Activated naive CD4-positive, alpha-beta T cell treated with anti-CD3 and anti-CD28 coated beads for 36 hours (primary cell): ENCODE data around the gene C9orf43. TPM values are rescaled to one million over a fixed set of nuclear protein-coding genes. Genes with fewer than 3 reads are reported as not detected.

Source experiments
- CTCF ChIA-PET: fragments of 350-600 bp; sonication (Branson Sonifier 250); formaldehyde crosslinking; loops from one replicate; lab custom pipeline; 2021; ENCODE audit warnings: antibody characterized with exemption; lab: Charles Lee
- DNase-seq: peaks from one replicate; pipeline ENCODE4 v3.0.0-alpha.2; 2020
- H3K27ac Mint-ChIP-seq: one replicate; pipeline ENCODE4 v1.8.0; 2021; ENCODE audit warnings: mild to moderate bottlenecking, mixed read lengths
- H3K27me3 Mint-ChIP-seq: one replicate; pipeline ENCODE4 v1.8.0; 2021; ENCODE audit warnings: low read depth, mixed read lengths
- H3K36me3 Mint-ChIP-seq: one replicate; pipeline ENCODE4 v1.8.0; 2021; ENCODE audit warnings: low read depth, mixed read lengths
- H3K4me1 Mint-ChIP-seq: one replicate; pipeline ENCODE4 v1.8.0; 2021; ENCODE audit warnings: low read depth, mixed read lengths
- H3K4me3 Mint-ChIP-seq: one replicate; pipeline ENCODE4 v1.8.0; 2021; ENCODE audit warnings: mild to moderate bottlenecking, moderate library complexity, mixed read lengths
- H3K9me3 Mint-ChIP-seq: one replicate; pipeline ENCODE4 v1.8.0; 2021; ENCODE audit warnings: mixed read lengths
- intact Hi-C: fragments of 100-400 bp; cut with micrococcal nuclease; formaldehyde crosslinking; loops from one replicate; pipeline ENCODE4 v1.15.1; 2023
- total RNA-seq, 2 experiments: library from RNA; stranded (reverse); gene quantifications; one replicate each; pipeline ENCODE4 v1.2.3, GENCODE V29; 2021

The C9orf43 gene
- total RNA-seq, 2 experiments from 2014 or later, result 0.83 to 0.84 TPM

- Mint-ChIP-seq H3K4me3 (no peak overlapping the region), H3K9me3 (no peaks in the 10 kb centered on the region), H3K36me3 (no peaks in the 10 kb centered on the region), H3K4me1 (peaks cover 2% of the 10 kb centered on the region), H3K27ac (no peak overlapping the region), H3K27me3 (no peaks in the 10 kb centered on the region)
- CTCF ChIA-PET, result interaction anchor here (1.0 kb wide), 1 partner anchor 192 kb away, joined by 3 read pairs; no protein-coding TSS in a partner anchor
- no peak for DNase-seq
- intact Hi-C loops, result no loop called here
Observed at GRCh38 chr9:113462781-113463286, 52.3 kb downstream of the C9orf43 start.

GRCh38 chr9:113463418-113464285 is 53.1 kb downstream of the C9orf43 start, which contains the start of gene RGS3:
RGS3 (plus strand) TSS chr9:113463727; CDS start chr9:113463803, 76 bp downstream.
- CTCF ChIA-PET, result interaction anchor here (1.0 kb wide), 1 partner anchor 191 kb away, joined by 3 read pairs; no protein-coding TSS in a partner anchor
- DNase-seq, result no peak
- no peaks in the 10 kb centered on the region for H3K27me3 Mint-ChIP-seq
- H3K27ac Mint-ChIP-seq, result no peak within 1 kb of the TSS
- H3K4me3 Mint-ChIP-seq, result no peak within 1 kb of the TSS
- no peaks in the 10 kb centered on the region for H3K9me3 Mint-ChIP-seq
- no peaks in the 10 kb centered on the region for H3K36me3 Mint-ChIP-seq
- H3K4me1 Mint-ChIP-seq, result peaks cover 2% of the 10 kb centered on the region
- intact Hi-C loops, result no loop called here

GRCh38 chr9:113464286-113464660 is 53.7 kb downstream of the C9orf43 start:
- no peak for DNase-seq
- CTCF ChIA-PET, result interaction anchor here (0.7 kb wide), 2 partner anchors 126 to 191 kb away, joined by 3 read pairs; no protein-coding TSS in a partner anchor
- no peaks in the 10 kb centered on the region for H3K9me3 Mint-ChIP-seq
- H3K27ac Mint-ChIP-seq, result no peak overlapping the region
- H3K4me3 Mint-ChIP-seq, result no peak overlapping the region
- intact Hi-C loops, result no loop called here
- peaks cover 2% of the 10 kb centered on the region for H3K4me1 Mint-ChIP-seq
- no peaks in the 10 kb centered on the region for H3K36me3 Mint-ChIP-seq
- H3K27me3 Mint-ChIP-seq, result no peaks in the 10 kb centered on the region

GRCh38 chr9:113465599-113466140 is 55.1 kb downstream of the C9orf43 start:
- Mint-ChIP-seq H3K27ac (no peak overlapping the region), H3K4me3 (no peak overlapping the region), H3K9me3 (no peaks in the 10 kb centered on the region), H3K36me3 (no peaks in the 10 kb centered on the region), H3K27me3 (no peaks in the 10 kb centered on the region), H3K4me1 (peaks cover 2% of the 10 kb centered on the region)
- intact Hi-C loops, result no loop called here
- CTCF ChIA-PET, result interaction anchor here (0.8 kb wide), 1 partner anchor 190 kb away, joined by 3 read pairs; no protein-coding TSS in a partner anchor
- no peak for DNase-seq

GRCh38 chr9:113467183-113467582 is 56.6 kb downstream of the C9orf43 start:
- H3K9me3 Mint-ChIP-seq, result no peaks in the 10 kb centered on the region
- H3K36me3 Mint-ChIP-seq, result no peaks in the 10 kb centered on the region
- H3K4me3 Mint-ChIP-seq, result no peak overlapping the region
- no peaks in the 10 kb centered on the region for H3K27me3 Mint-ChIP-seq
- intact Hi-C loops, result no loop called here
- no peak overlapping the region for H3K27ac Mint-ChIP-seq
- DNase-seq, result no peak
- CTCF ChIA-PET, result interaction anchor here (0.8 kb wide), 1 partner anchor 188 kb away, joined by 3 read pairs; no protein-coding TSS in a partner anchor
- peaks cover 2% of the 10 kb centered on the region for H3K4me1 Mint-ChIP-seq

GRCh38 chr9:113468716-113469448 is 58.3 kb downstream of the C9orf43 start:
- Mint-ChIP-seq H3K9me3 (no peaks in the 10 kb centered on the region), H3K27ac (no peak overlapping the region), H3K27me3 (no peaks in the 10 kb centered on the region)

GRCh38 chr9:113471143-113471542 is 60.6 kb downstream of the C9orf43 start:
- DNase-seq, result no peak
- Mint-ChIP-seq H3K27me3 (no peaks in the 10 kb centered on the region), H3K4me3 (no peak overlapping the region), H3K4me1 (no peaks in the 10 kb centered on the region), H3K36me3 (no peaks in the 10 kb centered on the region), H3K27ac (no peak overlapping the region), H3K9me3 (no peaks in the 10 kb centered on the region)
- CTCF ChIA-PET, result interaction anchor here (0.7 to 0.9 kb wide), 2 partner anchors 19 to 98 kb away, joined by 3 read pairs; no protein-coding TSS in a partner anchor
- intact Hi-C loops, result no loop called here

More at GRCh38 chr9:113468716-113469448, 58.3 kb downstream of the C9orf43 start:
- Mint-ChIP-seq H3K4me1 (peaks cover 2% of the 10 kb centered on the region), H3K36me3 (no peaks in the 10 kb centered on the region), H3K4me3 (no peak overlapping the region)
- CTCF ChIA-PET, result interaction anchor here (0.8 kb wide), 1 partner anchor 186 kb away, joined by 4 read pairs; no protein-coding TSS in a partner anchor
- DNase-seq, result no peak
- intact Hi-C loops, result no loop called here

GRCh38 chr9:113471566-113471965 is 61.0 kb downstream of the C9orf43 start:
- Mint-ChIP-seq H3K4me1 (no peaks in the 10 kb centered on the region), H3K9me3 (no peaks in the 10 kb centered on the region), H3K27ac (no peak overlapping the region), H3K27me3 (no peaks in the 10 kb centered on the region), H3K4me3 (no peak overlapping the region), H3K36me3 (no peaks in the 10 kb centered on the region)
- intact Hi-C loops, result no loop called here
- CTCF ChIA-PET, result interaction anchor here (0.7 to 0.9 kb wide), 2 partner anchors 18 to 98 kb away, joined by 3 read pairs; no protein-coding TSS in a partner anchor
- no peak for DNase-seq

- Mint-ChIP-seq H3K27ac (no peak overlapping the region), H3K4me1 (no peaks in the 10 kb centered on the region), H3K27me3 (no peaks in the 10 kb centered on the region), H3K9me3 (no peaks in the 10 kb centered on the region), H3K4me3 (no peak overlapping the region), H3K36me3 (no peaks in the 10 kb centered on the region)
- CTCF ChIA-PET, result no interaction called here
- intact Hi-C loops, result no loop called here
- no peak for DNase-seq
Observed at GRCh38 chr9:113472199-113472598, 61.7 kb downstream of the C9orf43 start.

GRCh38 chr9:113474360-113475028 is 63.9 kb downstream of the C9orf43 start:
- intact Hi-C loops, result no loop called here
- Mint-ChIP-seq H3K4me1 (peaks cover 7% of the 10 kb centered on the region), H3K27me3 (no peaks in the 10 kb centered on the region), H3K36me3 (no peaks in the 10 kb centered on the region), H3K9me3 (no peaks in the 10 kb centered on the region), H3K27ac (no peak overlapping the region), H3K4me3 (no peak overlapping the region)
- CTCF ChIA-PET, result interaction anchor here (1.1 kb wide), 1 partner anchor 117 kb away, joined by 4 read pairs; no protein-coding TSS in a partner anchor
- no peak for DNase-seq

- CTCF ChIA-PET, result no interaction called here
- Mint-ChIP-seq H3K4me1 (peaks cover 10% of the 10 kb centered on the region), H3K27ac (no peak overlapping the region), H3K36me3 (no peaks in the 10 kb centered on the region), H3K4me3 (no peak overlapping the region), H3K9me3 (no peaks in the 10 kb centered on the region), H3K27me3 (no peaks in the 10 kb centered on the region)
- DNase-seq, result no peak
- intact Hi-C loops, result no loop called here
Observed at GRCh38 chr9:113475031-113475430, 64.5 kb downstream of the C9orf43 start.
